ENCODE measurements around the gene ZBTB42. TPM values are rescaled to one million over a fixed set of nuclear protein-coding genes. Genes with fewer than 3 reads are reported as not detected.

The ZBTB42 gene
- total RNA-seq, 4 donors from 2014 or later: 2.4 to 20.8 (median 12.5) TPM

- Histone ChIP-seq H3K9me3 (no peaks in the 10 kb centered on the region), H3K4me3 (no peak overlapping the region), H3K36me3 (peaks cover 0 to 48% of the 10 kb centered on the region in 2 donors), H3K4me1 (peaks cover 33 to 49% of the 10 kb centered on the region in 2 donors), H3K27ac (peak overlapping the region in 1 of 4 donors; percentile 16), H3K27me3 (no peaks in the 10 kb centered on the region)
- DNase-seq (no peak), ATAC-seq (no peak)
- intact Hi-C loops (cut with DNase I; ENCODE audit: low total_unique reads): no loop called here
- in situ Hi-C loops (cut with MboI; ENCODE audit: low sequenced_read_pairs in 4 of 4): no loop called here
- TF ChIP-seq POLR2A (IDR thresholded peaks at IDR 0.05) (no peak), CTCF (IDR thresholded peaks at IDR 0.05 in 4 of 5, conservative IDR thresholded peaks at IDR 0.05 in 1 of 5) (no peak)
Measured at GRCh38 chr14:104757238-104757585, 43.7 kb upstream of the ZBTB42 start.

GRCh38 chr14:104757681-104758392 lies 43.1 kb upstream of the ZBTB42 start:
- in situ Hi-C loops (cut with MboI; ENCODE audit: low sequenced_read_pairs in 4 of 4) (no loop called here), intact Hi-C loops (cut with DNase I; ENCODE audit: low total_unique reads) (no loop called here)
- Histone ChIP-seq H3K36me3 (peaks cover 0 to 48% of the 10 kb centered on the region in 2 donors), H3K27me3 (no peaks in the 10 kb centered on the region), H3K4me1 (peaks cover 32 to 50% of the 10 kb centered on the region in 2 donors), H3K9me3 (no peaks in the 10 kb centered on the region), H3K27ac (peak overlapping the region in 1 of 4 donors; percentile 10), H3K4me3 (no peak overlapping the region)
- DNase-seq (no peak), ATAC-seq (no peak)
- TF ChIP-seq POLR2A (IDR thresholded peaks at IDR 0.05) (no peak), CTCF (IDR thresholded peaks at IDR 0.05 in 4 of 5, conservative IDR thresholded peaks at IDR 0.05 in 1 of 5) (no peak)

- in situ Hi-C loops (cut with MboI; ENCODE audit: low sequenced_read_pairs in 4 of 4) (no loop called here), intact Hi-C loops (cut with DNase I; ENCODE audit: low total_unique reads) (no loop called here)
- Histone ChIP-seq H3K4me1 (peaks cover 25 to 42% of the 10 kb centered on the region in 2 donors), H3K36me3 (peaks cover 0 to 48% of the 10 kb centered on the region in 2 donors), H3K27ac (no peak overlapping the region), H3K4me3 (no peak overlapping the region), H3K9me3 (no peaks in the 10 kb centered on the region), H3K27me3 (no peaks in the 10 kb centered on the region)
- ATAC-seq (no peak), DNase-seq (no peak)
- no peak for TF ChIP-seq CTCF (IDR thresholded peaks at IDR 0.05 in 4 of 5, conservative IDR thresholded peaks at IDR 0.05 in 1 of 5)
- no peak for TF ChIP-seq POLR2A (IDR thresholded peaks at IDR 0.05)
Measured at GRCh38 chr14:104758981-104759969, 41.6 kb upstream of the ZBTB42 start.

GRCh38 chr14:104765517-104765916 lies 35.4 kb upstream of the ZBTB42 start:
- no peaks in the 10 kb centered on the region for H3K27me3 ChIP-seq
- ATAC-seq (no peak), DNase-seq (no peak)
- H3K4me1 ChIP-seq: peaks cover 10 to 18% of the 10 kb centered on the region in 2 donors
- TF ChIP-seq CTCF (IDR thresholded peaks at IDR 0.05 in 4 of 5, conservative IDR thresholded peaks at IDR 0.05 in 1 of 5): no peak
- no peak overlapping the region for H3K27ac ChIP-seq
- intact Hi-C loops (cut with DNase I; ENCODE audit: low total_unique reads) (no loop called here), in situ Hi-C loops (cut with MboI; ENCODE audit: low sequenced_read_pairs in 4 of 4) (loop anchor here in 3 of 4 donors (5.0 kb wide), 1 partner anchor 57 kb away; no protein-coding TSS in a partner anchor)
- no peak overlapping the region for H3K4me3 ChIP-seq
- H3K9me3 ChIP-seq: no peaks in the 10 kb centered on the region
- peaks cover 0 to under 1% of the 10 kb centered on the region in 2 donors for H3K36me3 ChIP-seq
